Measurements from ENCODE around the gene MRPL50.
"Not testable (repeated sequence)": the region's sequence is repeated elsewhere in the genome, so short reads cannot be mapped to it uniquely, and the experiment has no call there.

The MRPL50 gene

GRCh38 chr9:101388507-101388993, 9.9 kb downstream of the MRPL50 start:
- peak; percentile 87 for ATAC-seq
- TF ChIP-seq ESRRG (CRISPR knock-in tag; IDR thresholded peaks at IDR 0.05): no peak

GRCh38 chr9:101387871-101388506, 10.4 kb downstream of the MRPL50 start:
- peak; percentile 97 for ATAC-seq
- TF ChIP-seq ARNTL (CRISPR knock-in tag; IDR thresholded peaks at IDR 0.05; ENCODE audit: borderline replicate concordance, low read depth) (no peak), CSDC2 (CRISPR knock-in tag; IDR thresholded peaks at IDR 0.05) (no peak), ZNF70 (CRISPR knock-in tag; IDR thresholded peaks at IDR 0.05) (no peak), CSRNP3 (CRISPR knock-in tag; IDR thresholded peaks at IDR 0.05) (no peak), POU6F1 (CRISPR knock-in tag; IDR thresholded peaks at IDR 0.05; ENCODE audit: borderline replicate concordance, low read depth) (no peak), GLIS3 (CRISPR knock-in tag; IDR thresholded peaks at IDR 0.05) (no peak), ESRRG (CRISPR knock-in tag; IDR thresholded peaks at IDR 0.05) (no peak), BACH2 (CRISPR knock-in tag; IDR thresholded peaks at IDR 0.05; ENCODE audit: borderline replicate concordance) (no peak), OSR1 (CRISPR knock-in tag; IDR thresholded peaks at IDR 0.05) (no peak), ZNF8 (CRISPR knock-in tag; IDR thresholded peaks at IDR 0.05) (no peak), ZFP3 (CRISPR knock-in tag; IDR thresholded peaks at IDR 0.05) (no peak), ZNF565 (CRISPR knock-in tag; conservative IDR thresholded peaks at IDR 0.05; ENCODE audit: low read depth) (no peak), ISL1 (CRISPR knock-in tag; IDR thresholded peaks at IDR 0.05) (no peak)

- ATAC-seq: not testable (repeated sequence)
Observed at GRCh38 chr9:101384873-101385536, 13.4 kb downstream of the MRPL50 start, which contains the start of gene BAAT. BAAT (minus strand) TSS chr9:101385006; CDS start chr9:101371404, 13,602 bp downstream.

- no peak for TF ChIP-seq OSR1 (CRISPR knock-in tag; IDR thresholded peaks at IDR 0.05)
- no peak for TF ChIP-seq POU6F1 (CRISPR knock-in tag; IDR thresholded peaks at IDR 0.05; ENCODE audit: borderline replicate concordance, low read depth)
- no peak for TF ChIP-seq CSRNP3 (CRISPR knock-in tag; IDR thresholded peaks at IDR 0.05)
- TF ChIP-seq ZFP30 (CRISPR knock-in tag; IDR thresholded peaks at IDR 0.05): no peak
- no peak for TF ChIP-seq TSHZ2 (CRISPR knock-in tag; IDR thresholded peaks at IDR 0.05)
- no peak for TF ChIP-seq ISL1 (CRISPR knock-in tag; IDR thresholded peaks at IDR 0.05)
- TF ChIP-seq SNAI2 (CRISPR knock-in tag; IDR thresholded peaks at IDR 0.05): no peak
- TF ChIP-seq GLIS3 (CRISPR knock-in tag; IDR thresholded peaks at IDR 0.05): no peak
- TF ChIP-seq CREB5 (CRISPR knock-in tag; IDR thresholded peaks at IDR 0.05; ENCODE audit: low read depth): no peak
- no peak for TF ChIP-seq ARNTL (CRISPR knock-in tag; IDR thresholded peaks at IDR 0.05; ENCODE audit: borderline replicate concordance, low read depth)
- no peak for TF ChIP-seq RARB (CRISPR knock-in tag; IDR thresholded peaks at IDR 0.05)
- no peak for TF ChIP-seq ZNF8 (CRISPR knock-in tag; IDR thresholded peaks at IDR 0.05)
Observed at GRCh38 chr9:101383361-101383760, 15.1 kb downstream of the MRPL50 start.

More at GRCh38 chr9:101383361-101383760, 15.1 kb downstream of the MRPL50 start:
- ATAC-seq: no peak

Data from SK-N-SH treated with all-trans-retinoic acid at 6 μM for 48 hours (cell line).